ENCODE results near the gene ARHGEF28.

ARHGEF28 gene

GRCh38 chr5:73942783-73943182 lies 316.8 kb downstream of the ARHGEF28 start:
- TF ChIP-seq ZNF565 (CRISPR knock-in tag; conservative IDR thresholded peaks at IDR 0.05; ENCODE audit: low read depth) (no peak), PATZ1 (CRISPR knock-in tag; IDR thresholded peaks at IDR 0.05; ENCODE audit: borderline replicate concordance) (no peak), ISL1 (CRISPR knock-in tag; IDR thresholded peaks at IDR 0.05) (no peak), ZFP30 (CRISPR knock-in tag; IDR thresholded peaks at IDR 0.05) (no peak), TOX (CRISPR knock-in tag; IDR thresholded peaks at IDR 0.05; ENCODE audit: borderline replicate concordance) (no peak), CREB5 (CRISPR knock-in tag; IDR thresholded peaks at IDR 0.05; ENCODE audit: low read depth) (no peak), ESRRG (CRISPR knock-in tag; IDR thresholded peaks at IDR 0.05) (no peak), ARNTL (CRISPR knock-in tag; IDR thresholded peaks at IDR 0.05; ENCODE audit: borderline replicate concordance, low read depth) (no peak), GLIS3 (CRISPR knock-in tag; IDR thresholded peaks at IDR 0.05) (no peak), RARB (CRISPR knock-in tag; IDR thresholded peaks at IDR 0.05) (no peak), ZNF8 (CRISPR knock-in tag; IDR thresholded peaks at IDR 0.05) (no peak), CSDC2 (CRISPR knock-in tag; IDR thresholded peaks at IDR 0.05) (no peak), BACH2 (CRISPR knock-in tag; IDR thresholded peaks at IDR 0.05; ENCODE audit: borderline replicate concordance) (no peak)
- ATAC-seq: no peak

- TF ChIP-seq TSHZ2 (CRISPR knock-in tag; IDR thresholded peaks at IDR 0.05) (no peak), TOX (CRISPR knock-in tag; IDR thresholded peaks at IDR 0.05; ENCODE audit: borderline replicate concordance) (no peak)
- no peak for ATAC-seq
Observed at GRCh38 chr5:73943397-73943796, 317.4 kb downstream of the ARHGEF28 start.

- TF ChIP-seq PPARA (CRISPR knock-in tag; IDR thresholded peaks at IDR 0.05; ENCODE audit: borderline replicate concordance) (no peak), OSR1 (CRISPR knock-in tag; IDR thresholded peaks at IDR 0.05) (no peak), TSHZ2 (CRISPR knock-in tag; IDR thresholded peaks at IDR 0.05) (no peak), GLIS3 (CRISPR knock-in tag; IDR thresholded peaks at IDR 0.05) (no peak), SNAI2 (CRISPR knock-in tag; IDR thresholded peaks at IDR 0.05) (no peak), ZFP30 (CRISPR knock-in tag; IDR thresholded peaks at IDR 0.05) (no peak), ZC3H10 (CRISPR knock-in tag; IDR thresholded peaks at IDR 0.05) (no peak), ESRRG (CRISPR knock-in tag; IDR thresholded peaks at IDR 0.05) (no peak), ZNF565 (CRISPR knock-in tag; conservative IDR thresholded peaks at IDR 0.05; ENCODE audit: low read depth) (no peak), POU6F1 (CRISPR knock-in tag; IDR thresholded peaks at IDR 0.05; ENCODE audit: borderline replicate concordance, low read depth) (no peak), RARB (CRISPR knock-in tag; IDR thresholded peaks at IDR 0.05) (no peak), TCF4 (CRISPR knock-in tag; IDR thresholded peaks at IDR 0.05; ENCODE audit: borderline replicate concordance) (no peak)
- ATAC-seq: no peak
Observed at GRCh38 chr5:73944581-73944980, 318.6 kb downstream of the ARHGEF28 start.
